H9 (cell line): ENCODE results near the gene RPL37A. TPM values are rescaled to one million over a fixed set of nuclear protein-coding genes. Genes with fewer than 3 reads are reported as not detected.

Experiments
- DNase-seq: peaks from one replicate; pipeline ENCODE4 v3.0.0-alpha.2; 2017
- H2AFZ ChIP-seq: one replicate; pipeline ENCODE4 v1.6.1; 2013; ENCODE audit warnings: mild to moderate bottlenecking, low read length, control low read depth, moderate library complexity
- H2AK5ac ChIP-seq: 2 replicates; pipeline ENCODE4 v1.6.1; 2013; ENCODE audit warnings: low read length, control low read depth, mixed read lengths; ENCODE audit not compliant: insufficient read length
- H2BK120ac ChIP-seq: one replicate; pipeline ENCODE4 v1.6.1; 2013; ENCODE audit warnings: low read depth, mild to moderate bottlenecking, low read length, control low read depth, inconsistent platforms; ENCODE audit not compliant: poor library complexity, severe bottlenecking
- H2BK12ac ChIP-seq: 2 replicates; pipeline ENCODE4 v1.6.1; 2013; ENCODE audit warnings: low read length, control low read depth, mixed read lengths, low read depth; ENCODE audit not compliant: insufficient read length
- H2BK15ac ChIP-seq: 2 replicates; pipeline ENCODE4 v1.6.1; 2013; ENCODE audit warnings: low read depth, low read length, control low read depth
- H2BK20ac ChIP-seq: one replicate; pipeline ENCODE4 v1.6.1; 2013; ENCODE audit warnings: low read depth, mild to moderate bottlenecking, low read length, control low read depth, inconsistent platforms; ENCODE audit not compliant: poor library complexity, severe bottlenecking
- H2BK5ac ChIP-seq: 2 replicates; pipeline ENCODE4 v1.6.1; 2013; ENCODE audit warnings: low read length, control low read depth, mixed read lengths; ENCODE audit not compliant: insufficient read length
- H3K14ac ChIP-seq: 2 replicates; pipeline ENCODE4 v1.6.1; 2013; ENCODE audit warnings: low read length, control low read depth; ENCODE audit not compliant: insufficient read depth
- H3K18ac ChIP-seq: 2 replicates; pipeline ENCODE4 v1.6.1; 2013; ENCODE audit warnings: low read depth, mild to moderate bottlenecking, mixed read lengths, low read length, control low read depth; ENCODE audit not compliant: insufficient read length
- H3K23ac ChIP-seq: 2 replicates; pipeline ENCODE4 v1.6.1; 2013; ENCODE audit warnings: low read length, control low read depth, mixed read lengths, low read depth; ENCODE audit not compliant: insufficient read length
- H3K23me2 ChIP-seq: 2 replicates; pipeline ENCODE4 v1.6.1; 2013; ENCODE audit warnings: low read depth, mild to moderate bottlenecking, mixed read lengths, low read length, control low read depth; ENCODE audit not compliant: insufficient read length, poor library complexity, severe bottlenecking
- H3K27ac ChIP-seq: 2 replicates; pipeline ENCODE4 v1.5.1; 2013; ENCODE audit warnings: low read length, control low read depth, mixed read lengths, low read depth; ENCODE audit not compliant: insufficient read length
- H3K27me3 ChIP-seq: 2 replicates; pipeline ENCODE4 v1.6.1; 2013; ENCODE audit warnings: low read length, control low read depth, inconsistent platforms; ENCODE audit not compliant: insufficient read depth
- H3K4ac ChIP-seq: 2 replicates; pipeline ENCODE4 v1.6.1; 2013; ENCODE audit warnings: low read depth, mild to moderate bottlenecking, control low read depth, inconsistent platforms, low read length, moderate library complexity
- H3K4me1 ChIP-seq: 2 replicates; pipeline ENCODE4 v1.6.1; 2013; ENCODE audit warnings: low read length, control low read depth, inconsistent platforms; ENCODE audit not compliant: insufficient read depth
- H3K4me2 ChIP-seq: 2 replicates; pipeline ENCODE4 v1.6.1; 2013; ENCODE audit warnings: low read length, control low read depth, mixed read lengths; ENCODE audit not compliant: insufficient read length, insufficient read depth
- H3K56ac ChIP-seq: 2 replicates; pipeline ENCODE4 v1.6.1; 2013; ENCODE audit warnings: low read depth, mild to moderate bottlenecking, mixed read lengths, low read length, control low read depth; ENCODE audit not compliant: insufficient read length
- H3K79me1 ChIP-seq: 2 replicates; pipeline ENCODE4 v1.6.1; 2013; ENCODE audit warnings: low read depth, mild to moderate bottlenecking, moderate library complexity, low read length, control low read depth, inconsistent platforms; ENCODE audit not compliant: insufficient read depth, poor library complexity, severe bottlenecking
- H3K79me2 ChIP-seq: 2 replicates; pipeline ENCODE4 v1.6.1; 2013; ENCODE audit warnings: low read length, control low read depth, inconsistent platforms; ENCODE audit not compliant: insufficient read depth
- H3K9ac ChIP-seq: 2 replicates; pipeline ENCODE4 v1.6.1; 2013; ENCODE audit warnings: low read length, control low read depth, mixed read lengths; ENCODE audit not compliant: insufficient read length; ENCODE audit errors: extremely low read depth
- H3K9me3 ChIP-seq: one replicate; pipeline ENCODE4 v1.6.1; 2013; ENCODE audit warnings: low read depth, low read length, inconsistent platforms; ENCODE audit not compliant: control insufficient read depth
- H3T11ph ChIP-seq: one replicate; pipeline ENCODE4 v1.6.1; 2013; ENCODE audit warnings: mild to moderate bottlenecking, low read length, control low read depth, inconsistent platforms
- H4K20me1 ChIP-seq: one replicate; pipeline ENCODE4 v1.6.1; 2013; ENCODE audit not compliant: control insufficient read depth, insufficient read length, insufficient read depth
- H4K5ac ChIP-seq: 2 replicates; pipeline ENCODE4 v1.6.1; 2013; ENCODE audit warnings: low read depth, mild to moderate bottlenecking, mixed read lengths, low read length, control low read depth; ENCODE audit not compliant: insufficient read length
- H4K8ac ChIP-seq: replicated peaks from 2 replicates; pipeline ENCODE4 v1.6.1; 2013; ENCODE audit warnings: low read length, control low read depth, mixed read lengths, low read depth; ENCODE audit not compliant: insufficient read length
- H4K91ac ChIP-seq: 2 replicates; pipeline ENCODE4 v1.6.1; 2013; ENCODE audit warnings: low read depth, mild to moderate bottlenecking, moderate library complexity, mixed read lengths, low read length, control low read depth; ENCODE audit not compliant: insufficient read length
- H3K27ac Mint-ChIP-seq, 3 experiments: 2 replicates in 2 of 3; 3 replicates in 1 of 3; pipeline ENCODE4 v1.8.0; 2020 to 2021; ENCODE audit warnings: mixed read lengths in 3 of 3, mild to moderate bottlenecking in 1 of 3, moderate library complexity in 1 of 3
- H3K27me3 Mint-ChIP-seq: 2 replicates; pipeline ENCODE4 v1.8.0; 2021; ENCODE audit warnings: low read depth, mild to moderate bottlenecking, moderate library complexity, mixed read lengths
- H3K36me3 Mint-ChIP-seq, 3 experiments: 2 replicates in 2 of 3; 3 replicates in 1 of 3; pipeline ENCODE4 v1.8.0; 2020 to 2021; ENCODE audit warnings: low read depth in 3 of 3, mixed read lengths in 3 of 3; ENCODE audit not compliant: insufficient read depth in 1 of 3
- H3K4me1 Mint-ChIP-seq, 2 experiments: 2 replicates each; pipeline ENCODE4 v1.8.0; 2020; ENCODE audit warnings: mixed read lengths in 2 of 2
- H3K4me3 Mint-ChIP-seq, 2 experiments: 2 replicates in 1 of 2; 3 replicates in 1 of 2; pipeline ENCODE4 v1.8.0; 2020 to 2021; ENCODE audit warnings: mild to moderate bottlenecking in 2 of 2, mixed read lengths in 2 of 2, moderate library complexity in 1 of 2
- H3K9me3 Mint-ChIP-seq, 2 experiments: 2 replicates in 1 of 2; 3 replicates in 1 of 2; pipeline ENCODE4 v1.8.0; 2020; ENCODE audit warnings: mild to moderate bottlenecking in 2 of 2, mixed read lengths in 2 of 2, moderate library complexity in 1 of 2
- CTCF ChIP-seq: fragments of 200-600 bp; sonication (generic); conservative IDR thresholded peaks from 3 replicates; pipeline ENCODE4 v1.8.0; 2021; ENCODE audit warnings: antibody characterized with exemption, mild to moderate bottlenecking
- WGBS: extraction: QIAGEN DNeasy Blood & Tissue Kit; methylation state at CpG from one replicate; pipeline ENCODE4 v1.1.7; 2013; ENCODE audit warnings: missing lambda C conversion rate, low lambda C conversion rate, mixed read lengths; ENCODE audit not compliant: insufficient read length; ENCODE audit errors: extremely low coverage; 5-methylcytosine and 5-hydroxymethylcytosine counted together
- total RNA-seq: library from RNA; stranded (reverse); gene quantifications from 2 replicates; pipeline ENCODE4 v1.2.1, GENCODE V29; 2021

The RPL37A gene
- total RNA-seq, 1 experiment from 2014 or later, result 3,769 TPM

DNA sequence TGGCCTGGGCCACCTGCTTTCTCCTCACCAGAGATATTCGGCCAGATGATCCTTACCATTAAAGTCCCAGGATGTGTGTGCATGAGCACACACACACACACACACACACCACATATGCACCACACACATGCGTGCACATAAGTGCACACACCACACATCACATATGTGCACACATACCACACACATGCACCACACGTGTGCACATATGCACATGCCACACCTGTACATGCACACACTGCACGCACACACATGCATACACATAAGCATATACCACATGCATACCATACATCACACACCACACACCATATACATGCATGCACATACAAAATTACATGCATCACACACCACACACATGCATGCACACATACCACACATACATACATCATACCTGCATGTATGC lies 38.7 kb downstream of the RPL37A start:
- H3K27ac Mint-ChIP-seq, result no peak overlapping the region

More for the DNA sequence above, 38.7 kb downstream of the RPL37A start:
- H4K8ac ChIP-seq, result no peak overlapping the region
- H3T11ph ChIP-seq, result no peak overlapping the region
- no peak overlapping the region for H2BK5ac ChIP-seq
- no peaks in the 10 kb centered on the region for H3K79me2 ChIP-seq
- no peak overlapping the region for H3K23ac ChIP-seq
- H3K18ac ChIP-seq, result no peak overlapping the region
- no peak overlapping the region for H4K91ac ChIP-seq
- no peaks in the 10 kb centered on the region for H3K9me3 ChIP-seq
- Mint-ChIP-seq H3K36me3 (peaks cover 0 to 2% (median 2%) of the 10 kb centered on the region in 3 experiments; a peak in 3 of 7 replicates), H3K4me3 (no peak overlapping the region), H3K27me3 (no peaks in the 10 kb centered on the region), H3K9me3 (peaks cover 0 to 3% of the 10 kb centered on the region in 2 experiments; a peak in 2 of 5 replicates), H3K4me1 (peaks cover 19 to 24% of the 10 kb centered on the region in 2 experiments)
- H3K79me1 ChIP-seq, result no peaks in the 10 kb centered on the region
- no peaks in the 10 kb centered on the region for H3K27me3 ChIP-seq
- H3K9ac ChIP-seq, result no peak overlapping the region
- H3K4ac ChIP-seq, result no peak overlapping the region
- no peaks in the 10 kb centered on the region for H3K23me2 ChIP-seq
- H2BK120ac ChIP-seq, result no peak overlapping the region
- H3K4me1 ChIP-seq, result no peaks in the 10 kb centered on the region
- H2BK12ac ChIP-seq, result no peak overlapping the region
- H2BK15ac ChIP-seq, result no peak overlapping the region
- peak overlapping the region; percentile 28 for H3K56ac ChIP-seq
- no peak overlapping the region for H2AFZ ChIP-seq
- TF ChIP-seq CTCF, result no peak
- H4K20me1 ChIP-seq, result peaks cover 3% of the 10 kb centered on the region
- WGBS, result no CpG with 5 or more reads among the region's 4 CpGs
- H2AK5ac ChIP-seq, result no peak overlapping the region
- H3K4me2 ChIP-seq, result no peak overlapping the region
- H2BK20ac ChIP-seq, result no peak overlapping the region
- no peak overlapping the region for H3K14ac ChIP-seq
- H4K5ac ChIP-seq, result peak overlapping the region; percentile 23
- no peak for DNase-seq
- H3K27ac ChIP-seq, result no peak overlapping the region
